ENCODE data around the gene CALU.

CALU gene

DNA sequence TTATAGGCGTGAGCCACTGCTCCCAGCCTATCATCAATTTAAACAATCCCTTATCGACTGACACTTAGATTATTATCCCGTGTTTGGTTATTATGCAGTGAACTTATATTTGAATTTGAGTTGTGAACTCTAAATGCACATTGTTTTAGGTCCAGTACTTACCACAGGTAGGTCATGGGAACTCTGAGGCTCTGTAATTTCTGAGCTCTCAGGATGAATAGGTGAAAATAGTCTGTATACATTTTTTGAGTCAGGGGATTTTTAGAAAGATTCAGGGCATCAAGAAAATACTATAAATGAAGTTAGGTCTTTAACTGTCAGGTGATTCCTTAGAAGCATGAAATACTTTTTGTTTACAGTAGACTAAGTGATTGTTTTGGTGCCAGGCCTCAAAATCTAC, 61.4 kb downstream of the CALU start:
- no peak for DNase-seq
- in situ Hi-C loops (cut with MboI; ENCODE audit: low pct_unique_long_range_greater_than_20kb, low sequenced_read_pairs) = no loop called here

- in situ Hi-C loops (cut with MboI; ENCODE audit: low pct_unique_long_range_greater_than_20kb, low sequenced_read_pairs) = no loop called here
- no peak for DNase-seq
These were observed 61.8 kb downstream of the CALU start for GRCh38 chr7:128801003-128801402.

DNA sequence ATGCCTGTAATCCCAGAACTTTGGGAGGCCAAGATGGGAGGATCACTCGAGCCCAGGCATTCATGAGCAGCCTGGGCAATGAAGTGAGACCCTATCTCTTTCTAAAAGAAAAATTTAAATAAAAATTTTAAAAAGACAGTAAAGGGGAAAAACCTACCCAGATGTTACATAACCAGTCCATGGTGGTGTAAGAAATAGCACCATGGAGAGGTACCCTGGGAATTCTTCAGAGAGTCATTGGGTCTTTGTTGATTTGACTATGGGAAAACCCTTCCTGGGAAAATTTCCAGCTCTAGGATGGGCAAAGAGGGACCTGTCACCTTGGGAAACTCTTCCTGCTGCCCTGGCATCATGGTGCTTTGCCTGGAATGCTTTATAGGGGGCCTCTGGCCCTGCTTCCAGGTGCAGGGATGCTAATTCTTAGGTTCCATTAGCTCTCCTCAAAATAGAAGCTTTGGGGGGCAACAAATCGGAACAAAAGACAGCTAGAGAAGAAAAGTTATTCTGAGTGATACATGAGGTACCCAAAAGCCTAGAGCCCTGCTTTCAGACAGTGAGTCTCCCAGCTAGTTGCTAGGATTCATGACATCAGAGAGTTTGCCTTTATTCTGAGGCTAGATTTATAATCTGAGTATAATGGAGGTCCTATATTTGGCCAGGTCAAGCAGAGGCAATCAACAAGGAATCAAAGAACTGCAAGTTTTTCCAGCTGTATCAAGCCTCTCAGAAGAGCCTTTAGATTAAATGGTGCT, 62.7 kb downstream of the CALU start:
- in situ Hi-C loops (cut with MboI; ENCODE audit: low pct_unique_long_range_greater_than_20kb, low sequenced_read_pairs) = no loop called here
- DNase-seq = no peak

DNA sequence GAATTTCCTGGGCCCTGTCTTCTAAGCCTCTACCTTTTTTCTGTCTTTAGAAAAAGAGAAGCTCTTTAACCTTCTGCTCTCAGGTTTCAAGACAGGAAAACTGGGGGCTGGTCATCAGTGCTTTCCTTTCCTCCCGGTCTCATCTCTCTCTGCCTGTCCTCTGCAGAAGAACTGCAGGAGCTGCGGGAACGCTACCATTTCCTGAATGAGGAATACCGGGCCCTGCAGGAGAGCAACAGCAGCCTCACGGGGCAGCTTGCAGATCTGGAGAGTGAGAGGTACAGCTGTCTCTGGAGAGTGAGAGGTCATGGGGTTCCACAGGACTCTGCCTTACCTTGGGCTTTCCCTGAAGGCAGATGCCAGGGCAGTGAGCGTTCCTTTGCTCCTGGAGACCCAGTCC, 65.3 kb downstream of the CALU start:
- in situ Hi-C loops (cut with MboI; ENCODE audit: low pct_unique_long_range_greater_than_20kb, low sequenced_read_pairs) = no loop called here
- DNase-seq = no peak

DNA sequence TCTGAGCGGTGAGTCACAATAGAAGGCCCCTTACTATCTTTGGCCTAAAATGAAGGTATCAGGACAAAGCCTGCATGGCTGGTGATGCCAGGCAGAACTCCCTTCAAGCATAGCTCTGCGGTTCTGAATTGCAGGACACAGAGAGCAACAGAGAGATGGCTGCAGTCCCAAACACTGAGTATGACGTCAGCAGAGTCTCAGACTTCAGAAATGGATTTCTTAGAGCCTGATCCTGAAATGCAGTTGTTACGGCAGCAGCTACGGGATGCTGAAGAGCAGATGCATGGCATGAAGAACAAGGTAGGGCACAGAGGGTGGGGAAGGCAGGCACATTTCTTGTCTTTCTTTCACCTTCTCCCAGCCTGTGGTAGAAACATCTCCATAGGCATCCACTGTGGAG, 66.1 kb downstream of the CALU start:
- in situ Hi-C loops (cut with MboI; ENCODE audit: low pct_unique_long_range_greater_than_20kb, low sequenced_read_pairs) = no loop called here
- DNase-seq = no peak

- no peak for DNase-seq
- in situ Hi-C loops (cut with MboI; ENCODE audit: low pct_unique_long_range_greater_than_20kb, low sequenced_read_pairs) = no loop called here
These were observed 68.0 kb downstream of the CALU start for GRCh38 chr7:128807191-128807590.

DNA sequence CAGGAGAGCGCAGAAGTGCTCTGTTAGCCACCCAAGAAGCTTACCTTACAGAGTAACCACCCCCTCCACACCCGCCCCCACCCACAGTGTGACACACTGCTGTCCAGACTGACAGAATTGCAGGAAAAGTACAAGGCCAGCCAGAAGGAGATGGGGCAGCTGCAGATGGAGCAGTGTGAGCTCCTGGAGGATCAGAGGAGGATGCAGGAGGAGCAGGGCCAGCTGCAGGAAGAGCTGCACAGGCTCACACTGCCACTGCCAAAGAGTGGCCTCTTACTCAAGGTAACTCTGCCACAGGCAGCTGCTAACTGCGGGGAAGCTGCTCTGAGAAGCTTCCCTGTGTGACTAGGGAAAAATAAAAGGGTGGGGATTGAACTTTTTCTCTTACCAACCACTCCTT, 70.2 kb downstream of the CALU start:
- in situ Hi-C loops (cut with MboI; ENCODE audit: low pct_unique_long_range_greater_than_20kb, low sequenced_read_pairs) = no loop called here
- no peak for DNase-seq

- no peak for DNase-seq
- in situ Hi-C loops (cut with MboI; ENCODE audit: low pct_unique_long_range_greater_than_20kb, low sequenced_read_pairs) = no loop called here
These were observed 71.3 kb downstream of the CALU start for GRCh38 chr7:128810473-128810872.

DNA sequence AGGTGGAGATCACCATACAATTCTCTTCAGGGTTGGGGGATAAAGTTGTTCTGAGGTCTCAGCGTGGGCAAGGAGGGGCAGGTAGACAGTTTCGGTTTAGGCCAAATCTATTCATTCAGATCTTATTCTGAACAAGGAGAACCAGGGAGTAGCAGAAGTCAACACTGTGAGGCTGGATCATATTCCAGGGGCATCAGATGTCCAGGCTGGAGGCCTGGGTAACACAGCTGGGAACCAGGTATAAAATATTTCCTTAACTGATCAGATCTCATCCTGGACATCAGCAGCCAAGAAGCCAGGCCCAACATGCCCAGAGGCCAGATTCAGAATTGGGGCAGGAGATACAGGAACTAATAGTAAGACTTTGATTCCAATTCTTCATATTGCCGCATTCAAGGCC, 71.8 kb downstream of the CALU start:
- in situ Hi-C loops (cut with MboI; ENCODE audit: low pct_unique_long_range_greater_than_20kb, low sequenced_read_pairs) = no loop called here

GRCh38 chr7:128811631-128812430, 72.7 kb downstream of the CALU start:
- DNase-seq = no peak
- in situ Hi-C loops (cut with MboI; ENCODE audit: low pct_unique_long_range_greater_than_20kb, low sequenced_read_pairs) = no loop called here

More for the DNA sequence above, 71.8 kb downstream of the CALU start:
- DNase-seq = no peak

GRCh38 chr7:128812514-128813168, 73.5 kb downstream of the CALU start:
- in situ Hi-C loops (cut with MboI; ENCODE audit: low pct_unique_long_range_greater_than_20kb, low sequenced_read_pairs) = no loop called here
- peak; percentile 29 for DNase-seq

DNA sequence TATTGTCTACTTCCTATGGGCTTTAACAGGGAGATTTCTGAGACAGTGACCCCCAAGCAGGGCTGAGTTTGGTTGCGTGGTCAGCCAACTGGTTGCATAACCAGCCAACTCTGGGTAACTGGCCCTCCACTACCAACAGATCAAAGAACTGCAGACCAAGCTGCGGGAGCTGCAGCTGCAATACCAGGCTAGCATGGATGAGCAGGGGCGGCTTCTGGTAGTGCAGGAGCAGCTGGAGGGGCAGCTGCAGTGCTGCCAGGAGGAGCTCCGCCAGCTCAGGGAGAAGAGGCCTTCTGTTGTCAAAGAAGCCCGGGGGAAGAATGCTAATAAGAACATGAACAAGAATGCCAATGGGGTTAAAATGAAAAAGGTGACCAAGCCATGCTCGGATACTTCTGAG, 75.3 kb downstream of the CALU start:
- DNase-seq = no peak
- in situ Hi-C loops (cut with MboI; ENCODE audit: low pct_unique_long_range_greater_than_20kb, low sequenced_read_pairs) = no loop called here

GRCh38 chr7:128815289-128815942, 76.3 kb downstream of the CALU start:
- DNase-seq = no peak
- in situ Hi-C loops (cut with MboI; ENCODE audit: low pct_unique_long_range_greater_than_20kb, low sequenced_read_pairs) = no loop called here

DNA sequence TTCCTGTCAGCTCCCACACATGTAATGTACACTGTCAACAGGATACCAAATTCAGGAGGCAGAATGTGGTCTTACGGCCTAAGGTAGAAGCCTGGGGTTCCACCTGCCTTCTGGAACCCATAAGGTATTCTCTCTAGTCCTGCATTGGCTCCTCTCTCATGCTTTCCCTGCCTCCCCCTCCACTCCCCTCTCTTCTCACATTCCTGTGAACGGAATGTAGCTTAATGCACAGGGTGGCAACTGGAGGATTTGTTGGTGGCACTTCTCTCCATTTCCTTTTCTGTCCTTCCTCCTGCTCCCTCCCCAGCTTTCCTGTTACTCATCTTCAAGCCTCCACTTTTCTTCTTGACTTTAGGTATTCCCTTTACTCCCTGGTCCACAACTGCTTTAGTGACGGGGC, 79.5 kb downstream of the CALU start:
- in situ Hi-C loops (cut with MboI; ENCODE audit: low pct_unique_long_range_greater_than_20kb, low sequenced_read_pairs) = no loop called here
- DNase-seq = no peak

Measured in KBM-7 (cell line).